HG02938 (cell line): ENCODE measurements around the gene MDM2.

Experiments used
- ATAC-seq: cut with Tn5 transposase; IDR thresholded peaks from one replicate; pipeline ENCODE4 v1.9.1; 2021; ENCODE audit warnings: mild to moderate bottlenecking, moderate library complexity; ENCODE audit not compliant: unreplicated experiment

MDM2 gene

GRCh38 chr12:68896881-68897540 is 89.0 kb downstream of the MDM2 start:
- ATAC-seq: no peak

DNA sequence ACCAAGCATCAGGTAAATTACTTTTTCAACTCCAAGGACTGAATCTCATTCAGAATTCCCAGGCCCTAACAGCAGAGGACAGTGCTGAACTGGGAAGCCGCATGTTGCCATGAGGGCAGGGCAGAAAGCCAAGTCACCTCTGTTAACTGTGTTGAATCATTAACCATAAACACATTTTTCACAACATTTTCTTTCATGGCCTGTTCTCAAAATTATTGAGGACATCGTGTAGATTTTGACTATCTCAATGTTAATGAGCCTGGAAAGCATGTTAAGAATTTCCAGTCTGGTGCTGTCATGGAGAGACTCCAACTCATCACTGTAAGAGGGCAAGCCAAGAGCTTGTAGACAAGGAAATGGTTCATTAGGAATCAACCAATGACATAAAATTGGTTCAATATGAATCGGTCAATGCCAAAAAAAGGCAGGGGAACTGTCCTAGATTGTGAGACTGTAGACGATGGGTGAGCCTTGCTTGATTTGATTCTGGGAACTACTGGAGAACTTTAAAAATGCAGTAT is 91.3 kb downstream of the MDM2 start:
- ATAC-seq: no peak

DNA sequence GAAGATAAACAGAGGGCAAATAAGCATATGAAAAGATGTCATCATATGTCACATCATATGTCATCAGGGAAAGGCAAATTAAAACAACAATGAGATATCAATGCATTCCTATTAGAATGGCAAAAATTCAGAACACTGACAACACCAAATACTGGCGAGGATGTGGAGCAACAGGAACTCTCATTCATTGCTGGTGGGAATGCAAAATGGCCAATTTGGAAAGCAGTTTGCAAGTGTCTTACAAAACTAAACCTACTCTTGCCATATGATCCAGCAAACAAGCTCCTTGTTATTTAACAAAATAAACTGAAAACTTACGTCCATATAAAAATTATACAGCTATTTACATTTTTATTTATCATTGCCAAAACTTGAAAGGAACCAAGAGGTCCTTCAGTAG is 92.3 kb downstream of the MDM2 start:
- ATAC-seq: no peak
